ENCODE data around the gene PLAAT1. TPM values are rescaled to one million over a fixed set of nuclear protein-coding genes. Genes with fewer than 3 reads are reported as not detected.

PLAAT1 gene
- total RNA-seq, 6 experiments from 2014 or later = not detected

- Mint-ChIP-seq H3K27ac (no peak overlapping the region), H3K4me1 (ENCODE audit: low read depth) (no peaks in the 10 kb centered on the region), H3K27me3 (ENCODE audit: insufficient read depth) (no peaks in the 10 kb centered on the region), H3K9me3 (peaks cover 55% of the 10 kb centered on the region), H3K4me3 (no peak overlapping the region), H3K36me3 (ENCODE audit: low read depth) (no peaks in the 10 kb centered on the region)
- no peak for TF ChIP-seq CTCF (IDR thresholded peaks at IDR 0.05)
- DNase-seq = no peak
Measured at GRCh38 chr3:193211173-193211572, 29.8 kb upstream of the PLAAT1 start.

DNA sequence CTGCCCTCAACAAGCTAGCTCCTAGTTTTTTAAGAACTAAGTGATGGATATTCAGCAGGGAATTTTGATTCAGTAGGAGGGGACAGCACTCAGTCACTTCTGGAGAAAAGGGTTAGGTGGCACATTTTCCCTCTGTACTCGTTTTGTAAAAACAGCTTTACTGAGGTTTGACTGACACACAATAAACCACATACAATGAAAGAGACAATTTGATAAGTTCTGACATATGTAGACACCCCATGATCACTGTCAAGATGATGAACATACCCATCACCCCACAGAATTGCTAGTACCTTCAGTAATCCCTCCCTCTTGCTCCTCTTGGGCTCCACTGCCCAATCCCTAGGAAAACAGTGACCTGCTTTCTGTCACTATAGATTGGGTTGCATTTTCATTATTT is 29.0 kb upstream of the PLAAT1 start:
- no peaks in the 10 kb centered on the region for H3K36me3 Mint-ChIP-seq (ENCODE audit: low read depth)
- H3K9me3 Mint-ChIP-seq = peaks cover 48% of the 10 kb centered on the region
- H3K27me3 Mint-ChIP-seq (ENCODE audit: insufficient read depth) = no peaks in the 10 kb centered on the region
- DNase-seq = no peak
- H3K4me3 Mint-ChIP-seq = no peak overlapping the region
- TF ChIP-seq CTCF (IDR thresholded peaks at IDR 0.05) = no peak
- H3K4me1 Mint-ChIP-seq (ENCODE audit: low read depth) = no peaks in the 10 kb centered on the region
- no peak overlapping the region for H3K27ac Mint-ChIP-seq

DNA sequence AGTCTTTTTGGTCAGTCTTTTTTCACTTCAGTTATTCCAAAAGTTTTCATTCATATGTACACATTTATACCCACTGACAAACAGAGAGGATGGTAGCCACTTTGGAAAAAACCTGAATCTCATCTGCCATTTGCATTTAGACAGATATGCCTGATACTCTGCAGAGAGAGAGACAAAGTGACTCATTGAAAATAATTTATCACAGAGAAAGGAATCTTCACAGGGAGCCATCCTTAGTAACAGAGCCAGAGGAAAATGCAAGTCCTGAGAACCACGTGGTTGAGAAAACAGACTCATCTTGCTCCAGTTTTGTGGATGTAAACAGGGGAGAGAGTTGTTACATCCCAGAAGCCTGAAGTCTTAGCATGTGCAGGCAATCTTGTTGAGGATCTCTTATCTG is 28.2 kb upstream of the PLAAT1 start:
- Mint-ChIP-seq H3K9me3 (peaks cover 39% of the 10 kb centered on the region), H3K36me3 (ENCODE audit: low read depth) (no peaks in the 10 kb centered on the region), H3K4me3 (no peak overlapping the region), H3K4me1 (ENCODE audit: low read depth) (no peaks in the 10 kb centered on the region), H3K27ac (no peak overlapping the region), H3K27me3 (ENCODE audit: insufficient read depth) (no peaks in the 10 kb centered on the region)
- DNase-seq = no peak
- no peak for TF ChIP-seq CTCF (IDR thresholded peaks at IDR 0.05)

GRCh38 chr3:193214445-193214844 is 26.6 kb upstream of the PLAAT1 start:
- Mint-ChIP-seq H3K9me3 (peaks cover 39% of the 10 kb centered on the region), H3K4me1 (ENCODE audit: low read depth) (no peaks in the 10 kb centered on the region), H3K27ac (no peak overlapping the region), H3K36me3 (ENCODE audit: low read depth) (no peaks in the 10 kb centered on the region), H3K4me3 (no peak overlapping the region), H3K27me3 (ENCODE audit: insufficient read depth) (no peaks in the 10 kb centered on the region)
- no peak for DNase-seq
- TF ChIP-seq CTCF (IDR thresholded peaks at IDR 0.05) = no peak

DNA sequence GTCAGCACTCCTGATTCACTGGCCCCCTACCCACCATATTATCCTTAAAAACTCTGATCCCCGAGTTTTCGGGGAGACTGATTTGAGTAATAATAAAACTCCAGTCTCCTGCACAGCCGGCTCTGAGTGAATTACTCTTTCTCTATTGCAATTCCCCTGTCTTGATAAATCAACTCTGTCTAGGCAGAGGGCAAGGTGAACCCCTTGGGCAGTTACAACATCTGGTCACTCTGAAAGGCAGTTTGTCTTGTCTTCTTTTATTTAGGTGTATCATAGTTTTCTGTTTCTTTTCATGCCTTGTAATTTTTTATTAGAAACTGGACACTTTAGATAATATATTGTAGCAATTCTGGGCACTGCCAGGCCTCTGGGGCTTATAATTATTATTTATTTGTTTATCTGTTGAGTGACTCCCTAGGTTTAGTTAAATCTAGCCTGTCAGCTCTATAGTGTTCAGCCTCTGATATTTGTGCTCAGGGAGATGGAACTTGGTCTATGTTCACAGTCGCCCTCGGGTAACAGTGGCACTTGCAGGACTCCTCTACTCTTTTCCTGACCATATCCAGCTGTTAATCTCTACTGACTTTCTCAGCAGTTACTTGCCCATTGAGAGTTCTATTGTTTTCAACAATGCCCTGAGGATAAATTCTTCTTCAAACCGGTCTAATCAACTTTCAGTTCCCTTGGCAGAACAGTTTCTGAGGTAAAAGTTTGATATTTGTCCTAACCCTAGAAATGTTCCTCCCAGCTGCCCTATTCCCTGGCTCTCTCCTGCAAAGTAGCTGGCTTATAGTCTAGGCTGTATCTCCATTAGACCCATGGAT is 15.5 kb upstream of the PLAAT1 start:
- Mint-ChIP-seq H3K27me3 (ENCODE audit: insufficient read depth) (no peaks in the 10 kb centered on the region), H3K27ac (no peak overlapping the region), H3K9me3 (peaks cover 32% of the 10 kb centered on the region), H3K36me3 (ENCODE audit: low read depth) (no peaks in the 10 kb centered on the region; the same call in 1 of the 2 replicates), H3K4me3 (no peak overlapping the region), H3K4me1 (ENCODE audit: low read depth) (no peaks in the 10 kb centered on the region)
- DNase-seq = no peak
- TF ChIP-seq CTCF (IDR thresholded peaks at IDR 0.05) = no peak
